PC-3 (cell line): ENCODE measurements around the gene TREX2. TPM values are rescaled to one million over a fixed set of nuclear protein-coding genes. Genes with fewer than 3 reads are reported as not detected.

Experiments used
- ATAC-seq: fragments of 200-7000 bp; cut with Tn5 transposase; 2 replicates; pipeline ENCODE4 v1.9.1; 2020; ENCODE audit warnings: mild to moderate bottlenecking, moderate library complexity
- BruUV-seq: library from RNA; stranded (reverse); fragments of 400-500 nt; replicated peaks from 2 replicates; lab custom pipeline; 2021; lab: Mats Ljungman, UMichigan
- CTCF ChIA-PET: fragments of 300-600 bp; sonication (Branson Sonifier 250); formaldehyde crosslinking; loops from one replicate; lab custom pipeline; 2022; ENCODE audit warnings: antibody characterized with exemption; lab: Charles Lee
- POLR2A ChIA-PET: fragments of 300-600 bp; sonication (Branson Sonifier 250); formaldehyde crosslinking; loops from one replicate; lab custom pipeline; 2022; ENCODE audit warnings: antibody characterized with exemption; ENCODE audit not compliant: unreplicated experiment; lab: Charles Lee
- DNase-seq: peaks from one replicate; pipeline ENCODE4 v3.0.0-alpha.2; 2015
- H2AFZ ChIP-seq: fragments of 300-600 bp; sonication (generic); 2 replicates; pipeline ENCODE4 v1.6.0; 2016; ENCODE audit warnings: antibody characterized with exemption, low read length
- H3F3A ChIP-seq: fragments of 300-600 bp; sonication (generic); one replicate; pipeline ENCODE4 v1.6.0; 2017; ENCODE audit warnings: antibody characterized with exemption, low read length, control low read depth, mild to moderate bottlenecking; ENCODE audit not compliant: unreplicated experiment
- H3K27ac ChIP-seq: fragments of 300-600 bp; sonication (generic); 2 replicates; pipeline ENCODE4 v1.5.1; 2016; ENCODE audit warnings: mild to moderate bottlenecking, low read length
- H3K27me3 ChIP-seq: fragments of 300-600 bp; sonication (generic); 2 replicates; pipeline ENCODE4 v1.6.1; 2016; ENCODE audit warnings: low read length, mixed read lengths
- H3K36me3 ChIP-seq: fragments of 300-600 bp; sonication (generic); 2 replicates; pipeline ENCODE4 v1.6.1; 2016; ENCODE audit warnings: low read depth, mixed run types, low read length, mixed read lengths
- H3K4me1 ChIP-seq: fragments of 300-600 bp; sonication (generic); 2 replicates; pipeline ENCODE4 v1.5.1; 2016; ENCODE audit warnings: low read length; ENCODE audit not compliant: insufficient read depth
- H3K4me2 ChIP-seq: fragments of 300-600 bp; sonication (generic); 2 replicates; pipeline ENCODE4 v1.6.0; 2016; ENCODE audit warnings: low read length
- H3K4me3 ChIP-seq: fragments of 300-600 bp; sonication (generic); 2 replicates; pipeline ENCODE4 v1.5.1; 2016; ENCODE audit warnings: mild to moderate bottlenecking, low read length, mixed read lengths
- H3K79me2 ChIP-seq: fragments of 300-600 bp; sonication (generic); 2 replicates; pipeline ENCODE4 v1.6.1; 2017; ENCODE audit warnings: low read length, mixed read lengths
- H3K9ac ChIP-seq: fragments of 300-600 bp; sonication (generic); 2 replicates; pipeline ENCODE4 v1.6.0; 2016; ENCODE audit warnings: mild to moderate bottlenecking, low read length
- H3K9me2 ChIP-seq: fragments of 300-600 bp; sonication (generic); replicated peaks from 2 replicates; pipeline ENCODE4 v1.6.1; 2016; ENCODE audit warnings: mixed run types, low read length, mixed read lengths
- H3K9me3 ChIP-seq: fragments of 300-600 bp; sonication (generic); 2 replicates; pipeline ENCODE4 v1.6.1; 2016; ENCODE audit warnings: low read length, mixed read lengths
- H4K20me1 ChIP-seq: fragments of 300-600 bp; sonication (generic); 2 replicates; pipeline ENCODE4 v1.6.1; 2016; ENCODE audit warnings: low read length, mixed read lengths
- EZH2 ChIP-seq: fragments of 300-600 bp; sonication (generic); IDR thresholded peaks from one replicate; pipeline ENCODE4 v1.6.1; 2017; ENCODE audit warnings: antibody characterized with exemption, mild to moderate bottlenecking, low read length; ENCODE audit not compliant: unreplicated experiment
- EZH2phosphoT487 ChIP-seq: fragments of 300-600 bp; sonication (generic); IDR thresholded peaks from 2 replicates; pipeline ENCODE4 v1.6.1; 2018; ENCODE audit warnings: mild to moderate bottlenecking, antibody characterized with exemption, low read length, borderline replicate concordance
- intact Hi-C: fragments of 100-400 bp; cut with micrococcal nuclease; formaldehyde crosslinking; loops from 2 replicates; pipeline ENCODE4 v1.9.0; 2023
- total RNA-seq: library from RNA; depleted of rRNA; stranded (reverse); fragments of >200 nt; gene quantifications from 2 replicates; pipeline ENCODE4 v1.2.3, GENCODE V29; 2014
- TF ChIP-seq, protein P1 (sequence below): fragments of 300-600 bp; sonication (generic); conservative IDR thresholded peaks from 2 replicates; pipeline ENCODE4 v1.5.1; 2017; ENCODE audit warnings: antibody characterized with exemption, low read depth, mild to moderate bottlenecking, low read length

TREX2 gene
- total RNA-seq, 1 experiment from 2014 or later = 1.4 TPM

DNA sequence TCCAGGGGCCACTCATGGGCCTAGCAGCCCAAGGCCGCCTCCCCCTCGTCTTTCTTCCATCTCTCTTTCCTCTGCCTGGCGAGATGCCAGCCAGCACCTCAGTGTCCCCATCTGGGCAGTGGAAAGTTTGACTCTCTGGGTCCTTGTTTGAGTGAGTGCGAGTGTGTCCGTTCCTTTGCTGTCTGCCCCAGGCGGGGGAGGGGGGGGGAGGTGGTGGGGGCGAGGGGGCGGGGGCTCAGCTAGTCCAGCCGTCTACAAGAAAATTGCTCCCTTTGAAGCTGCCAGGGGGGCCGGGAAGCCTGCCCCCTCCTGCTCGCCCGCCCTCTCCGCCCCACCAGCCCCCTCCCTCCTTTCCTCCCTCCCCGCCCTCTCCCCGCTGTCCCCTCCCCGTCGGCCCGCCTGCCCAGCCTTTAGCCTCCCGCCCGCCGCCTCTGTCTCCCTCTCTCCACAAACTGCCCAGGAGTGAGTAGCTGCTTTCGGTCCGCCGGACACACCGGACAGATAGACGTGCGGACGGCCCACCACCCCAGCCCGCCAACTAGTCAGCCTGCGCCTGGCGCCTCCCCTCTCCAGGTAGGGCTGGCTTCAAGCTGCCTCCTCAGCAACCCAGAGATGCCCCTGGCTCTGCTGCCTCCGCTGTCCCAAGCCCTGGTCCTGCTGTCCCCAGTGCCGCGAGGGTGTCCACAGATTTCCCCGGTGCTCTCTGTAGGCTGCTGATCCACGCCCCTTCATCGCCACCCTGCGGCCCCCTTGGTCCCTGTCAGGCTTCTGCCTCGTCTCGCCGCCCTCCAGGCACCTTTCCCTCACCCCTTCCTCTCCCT is 48.9 kb upstream of the TREX2 start, which contains the start of gene BGN:
TSS of gene BGN (plus strand) at position 440 of the 821 bp plus-strand sequence. CDS start 9,652 bp downstream, outside the sequence.
- DNase-seq (no peak), ATAC-seq (peak; percentile 37)
- Histone ChIP-seq H3K9ac (no peak within 1 kb of the TSS), H3K27me3 (peaks cover 14% of the 10 kb centered on the region), H3K36me3 (no peaks in the 10 kb centered on the region), H3F3A (no peaks in the 10 kb centered on the region), H2AFZ (no peak within 1 kb of the TSS), H3K79me2 (no peaks in the 10 kb centered on the region), H3K4me2 (no peak within 1 kb of the TSS), H3K27ac (no peak within 1 kb of the TSS), H4K20me1 (no peaks in the 10 kb centered on the region), H3K4me1 (no peaks in the 10 kb centered on the region), H3K4me3 (no peak within 1 kb of the TSS), H3K9me3 (no peaks in the 10 kb centered on the region), H3K9me2 (no peaks in the 10 kb centered on the region)
- ChIA-PET POLR2A (no interaction called here), CTCF (no interaction called here)
- no TSS peak for BruUV-seq
- TF ChIP-seq, protein P1, sequence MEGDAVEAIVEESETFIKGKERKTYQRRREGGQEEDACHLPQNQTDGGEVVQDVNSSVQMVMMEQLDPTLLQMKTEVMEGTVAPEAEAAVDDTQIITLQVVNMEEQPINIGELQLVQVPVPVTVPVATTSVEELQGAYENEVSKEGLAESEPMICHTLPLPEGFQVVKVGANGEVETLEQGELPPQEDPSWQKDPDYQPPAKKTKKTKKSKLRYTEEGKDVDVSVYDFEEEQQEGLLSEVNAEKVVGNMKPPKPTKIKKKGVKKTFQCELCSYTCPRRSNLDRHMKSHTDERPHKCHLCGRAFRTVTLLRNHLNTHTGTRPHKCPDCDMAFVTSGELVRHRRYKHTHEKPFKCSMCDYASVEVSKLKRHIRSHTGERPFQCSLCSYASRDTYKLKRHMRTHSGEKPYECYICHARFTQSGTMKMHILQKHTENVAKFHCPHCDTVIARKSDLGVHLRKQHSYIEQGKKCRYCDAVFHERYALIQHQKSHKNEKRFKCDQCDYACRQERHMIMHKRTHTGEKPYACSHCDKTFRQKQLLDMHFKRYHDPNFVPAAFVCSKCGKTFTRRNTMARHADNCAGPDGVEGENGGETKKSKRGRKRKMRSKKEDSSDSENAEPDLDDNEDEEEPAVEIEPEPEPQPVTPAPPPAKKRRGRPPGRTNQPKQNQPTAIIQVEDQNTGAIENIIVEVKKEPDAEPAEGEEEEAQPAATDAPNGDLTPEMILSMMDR = 0 out of 2 replicates have a peak, but pooled peaks have one; percentile 9
- no peak for TF ChIP-seq EZH2phosphoT487
- intact Hi-C loops = no loop called here

DNA sequence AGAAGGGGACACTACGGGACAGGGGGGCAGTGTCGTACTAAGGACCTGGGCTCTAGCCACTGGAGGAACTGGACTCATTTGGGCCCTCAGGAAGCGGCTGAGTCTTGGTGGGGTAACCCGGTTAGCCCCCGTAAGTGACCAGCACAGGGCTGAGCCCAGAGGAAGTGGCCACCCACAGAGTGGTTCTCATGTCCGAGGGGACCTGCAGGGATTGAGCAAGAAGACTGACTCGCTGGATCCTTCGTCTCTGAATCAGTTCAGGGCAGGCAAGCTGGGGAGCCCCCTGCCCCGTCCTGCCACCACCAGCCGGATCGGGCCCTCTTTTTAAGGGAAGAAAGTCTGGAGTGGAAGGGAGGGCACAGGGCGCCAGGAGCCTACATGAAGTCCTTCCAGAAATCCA is 48.2 kb upstream of the TREX2 start:
- no peak for DNase-seq
- Histone ChIP-seq H3K4me2 (no peak overlapping the region), H3K9ac (no peak overlapping the region), H4K20me1 (no peaks in the 10 kb centered on the region), H3K27ac (no peak overlapping the region), H3K27me3 (peaks cover 14% of the 10 kb centered on the region), H3F3A (no peaks in the 10 kb centered on the region), H3K79me2 (no peaks in the 10 kb centered on the region), H3K9me3 (no peaks in the 10 kb centered on the region), H3K36me3 (no peaks in the 10 kb centered on the region), H3K4me1 (no peaks in the 10 kb centered on the region), H2AFZ (no peak overlapping the region), H3K9me2 (no peaks in the 10 kb centered on the region), H3K4me3 (no peak overlapping the region)
- intact Hi-C loops = no loop called here
- ChIA-PET POLR2A (no interaction called here), CTCF (no interaction called here)
- ATAC-seq = no peak
- TF ChIP-seq, protein P1 = no peak
- TF ChIP-seq EZH2 (no peak), EZH2phosphoT487 (no peak)
- no TSS peak for BruUV-seq

DNA sequence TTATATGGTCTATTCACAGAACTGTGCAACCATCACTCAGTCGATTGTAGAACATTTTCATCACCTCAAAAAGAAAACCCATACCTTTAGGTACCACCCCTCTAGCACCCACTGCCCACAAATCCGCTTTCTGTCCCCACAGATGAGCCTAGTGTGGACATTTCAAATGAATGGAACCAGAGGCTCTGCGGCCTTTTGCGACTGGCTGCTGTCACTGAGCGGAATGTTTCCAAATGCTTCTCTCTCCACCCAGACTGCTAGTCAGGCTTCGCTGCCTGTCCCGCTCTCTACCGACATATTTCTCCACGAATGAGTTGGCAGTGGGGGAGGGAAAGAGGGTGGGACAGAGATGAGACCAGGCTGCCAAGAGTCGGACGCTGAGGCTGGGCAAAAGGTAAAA is 47.2 kb upstream of the TREX2 start:
- H3K27ac ChIP-seq = no peak overlapping the region
- H3K9ac ChIP-seq = no peak overlapping the region
- DNase-seq (no peak), ATAC-seq (no peak)
- POLR2A ChIA-PET = no interaction called here
- H3K27me3 ChIP-seq = peaks cover 14% of the 10 kb centered on the region
- intact Hi-C loops = no loop called here
- no TSS peak for BruUV-seq
- no peaks in the 10 kb centered on the region for H4K20me1 ChIP-seq
- H3K4me2 ChIP-seq = no peak overlapping the region
- no peaks in the 10 kb centered on the region for H3K36me3 ChIP-seq
- no peaks in the 10 kb centered on the region for H3K79me2 ChIP-seq
- H3K4me3 ChIP-seq = no peak overlapping the region
- H3F3A ChIP-seq = no peaks in the 10 kb centered on the region
- H3K4me1 ChIP-seq = peaks cover 5% of the 10 kb centered on the region; the same call in 1 of the 2 replicates
- CTCF ChIA-PET = no interaction called here
- H2AFZ ChIP-seq = no peak overlapping the region
- H3K9me3 ChIP-seq = no peaks in the 10 kb centered on the region
- no peaks in the 10 kb centered on the region for H3K9me2 ChIP-seq
- TF ChIP-seq EZH2phosphoT487 (no peak), EZH2 (no peak)
- TF ChIP-seq, protein P1 = no peak
